Limb (tissue), 2 donors: ENCODE data around the gene HCFC1.

Experiments
- DNase-seq, 2 donors: peaks; one replicate each; pipeline ENCODE4 v3.0.0-alpha.2; 2016; ENCODE audit errors: extremely low spot score in 2 of 2

The HCFC1 gene

GRCh38 chrX:153925739-153926551 is 45.7 kb downstream of the HCFC1 start, which contains the start of gene ARHGAP4:
Gene ARHGAP4, minus strand, starts transcription at chrX:153926264. Its CDS starts 62 bp downstream, at chrX:153926202.
- DNase-seq, result no peak

GRCh38 chrX:153925387-153925738 is 46.3 kb downstream of the HCFC1 start:
- no peak for DNase-seq

GRCh38 chrX:153924149-153924861 is 47.3 kb downstream of the HCFC1 start:
- DNase-seq, result no peak

GRCh38 chrX:153922932-153923857 is 48.4 kb downstream of the HCFC1 start:
- peak in 1 of 2 donors; percentile 67 for DNase-seq

- no peak for DNase-seq
Measured at GRCh38 chrX:153921511-153922446, 49.8 kb downstream of the HCFC1 start.

GRCh38 chrX:153921070-153921469 is 50.5 kb downstream of the HCFC1 start:
- DNase-seq, result no peak

GRCh38 chrX:153920546-153920945 is 51.1 kb downstream of the HCFC1 start:
- no peak for DNase-seq

- no peak for DNase-seq
Measured at GRCh38 chrX:153919281-153919680, 52.3 kb downstream of the HCFC1 start.

- DNase-seq, result peak in 1 of 2 donors; percentile 8
Measured at GRCh38 chrX:153917869-153918268, 53.7 kb downstream of the HCFC1 start.

- no peak for DNase-seq
Measured at GRCh38 chrX:153913701-153914100, 57.9 kb downstream of the HCFC1 start.

GRCh38 chrX:153913211-153913610 is 58.4 kb downstream of the HCFC1 start:
- peak in 1 of 2 donors; percentile 21 for DNase-seq

- DNase-seq, result no peak
Measured at GRCh38 chrX:153911798-153912197, 59.8 kb downstream of the HCFC1 start.

GRCh38 chrX:153910446-153910845 is 61.2 kb downstream of the HCFC1 start:
- no peak for DNase-seq

GRCh38 chrX:153909980-153910360 is 61.6 kb downstream of the HCFC1 start:
- DNase-seq, result peak in 1 of 2 donors; percentile 14

GRCh38 chrX:153909024-153909979 is 62.3 kb downstream of the HCFC1 start:
- DNase-seq, result peak in 1 of 2 donors; percentile 21

- peak in 1 of 2 donors; percentile 17 for DNase-seq
Measured at GRCh38 chrX:153908219-153908860, 63.3 kb downstream of the HCFC1 start.

GRCh38 chrX:153907456-153907855 is 64.2 kb downstream of the HCFC1 start:
- no peak for DNase-seq

- no peak for DNase-seq
Measured at GRCh38 chrX:153906126-153906917, 65.3 kb downstream of the HCFC1 start.
